Measurements from ENCODE around the gene EP400. TPM values are rescaled to one million over a fixed set of nuclear protein-coding genes. Genes with fewer than 3 reads are reported as not detected.
"Not testable (repeated sequence)": the region's sequence is repeated elsewhere in the genome, so short reads cannot be mapped to it uniquely, and the experiment has no call there.

EP400 gene
- total RNA-seq, 1 experiment from 2014 or later: 4.2 TPM

GRCh38 chr12:132094269-132094891 is 144.6 kb downstream of the EP400 start:
- no peak for DNase-seq (ENCODE audit: low read depth)

GRCh38 chr12:132095520-132096409 is 146.0 kb downstream of the EP400 start:
- DNase-seq (ENCODE audit: low read depth): no peak

- no peak for DNase-seq (ENCODE audit: low read depth)
Measured at GRCh38 chr12:132099739-132100138, 150.0 kb downstream of the EP400 start.

GRCh38 chr12:132100306-132101065 is 150.7 kb downstream of the EP400 start:
- no peak for DNase-seq (ENCODE audit: low read depth)

- no peak for DNase-seq (ENCODE audit: low read depth)
Measured at GRCh38 chr12:132102297-132102696, 152.6 kb downstream of the EP400 start.

GRCh38 chr12:132103072-132103471 is 153.3 kb downstream of the EP400 start:
- DNase-seq (ENCODE audit: low read depth): not testable (repeated sequence)

- DNase-seq (ENCODE audit: low read depth): no peak
Measured at GRCh38 chr12:132103542-132104308, 154.0 kb downstream of the EP400 start.

- DNase-seq (ENCODE audit: low read depth): no peak
Measured at GRCh38 chr12:132105467-132105866, 155.7 kb downstream of the EP400 start.

- no peak for DNase-seq (ENCODE audit: low read depth)
Measured at GRCh38 chr12:132106921-132107320, 157.2 kb downstream of the EP400 start.

GRCh38 chr12:132108211-132108832 is 158.6 kb downstream of the EP400 start:
- no peak for DNase-seq (ENCODE audit: low read depth)

- no peak for DNase-seq (ENCODE audit: low read depth)
Measured at GRCh38 chr12:132109741-132110140, 160.0 kb downstream of the EP400 start.

- DNase-seq (ENCODE audit: low read depth): no peak
Measured at GRCh38 chr12:132110677-132111076, 160.9 kb downstream of the EP400 start.

GRCh38 chr12:132111654-132112304 is 162.0 kb downstream of the EP400 start:
- DNase-seq (ENCODE audit: low read depth): no peak

GRCh38 chr12:132114667-132115066 is 164.9 kb downstream of the EP400 start:
- no peak for DNase-seq (ENCODE audit: low read depth)

- DNase-seq (ENCODE audit: low read depth): no peak
Measured at GRCh38 chr12:132115500-132115899, 165.8 kb downstream of the EP400 start.

GRCh38 chr12:132116709-132117557 is 167.2 kb downstream of the EP400 start:
- DNase-seq (ENCODE audit: low read depth): no peak

GRCh38 chr12:132117558-132117875 is 167.8 kb downstream of the EP400 start:
- no peak for DNase-seq (ENCODE audit: low read depth)

GRCh38 chr12:132118876-132119275 is 169.1 kb downstream of the EP400 start:
- DNase-seq (ENCODE audit: low read depth): no peak

- no peak for DNase-seq (ENCODE audit: low read depth)
Measured at GRCh38 chr12:132121283-132121682, 171.5 kb downstream of the EP400 start.
